Measurements from ENCODE around the gene MYO1H.
"Not testable (repeated sequence)": the region's sequence is repeated elsewhere in the genome, so short reads cannot be mapped to it uniquely, and the experiment has no call there.

Gene MYO1H

GRCh38 chr12:109418848-109419480, 71.3 kb downstream of the MYO1H start:
- no peak for DNase-seq (ENCODE audit: low spot score)

GRCh38 chr12:109421355-109422087, 73.8 kb downstream of the MYO1H start:
- no peak for DNase-seq (ENCODE audit: low spot score)

- DNase-seq (ENCODE audit: low spot score) = no peak
Observed at GRCh38 chr12:109422251-109422650, 74.6 kb downstream of the MYO1H start.

- no peak for DNase-seq (ENCODE audit: low spot score)
Observed at GRCh38 chr12:109423392-109423791, 75.7 kb downstream of the MYO1H start.

- peak; percentile 70 for DNase-seq (ENCODE audit: low spot score)
Observed at GRCh38 chr12:109428037-109428629, 80.4 kb downstream of the MYO1H start.

GRCh38 chr12:109428804-109429203, 81.1 kb downstream of the MYO1H start:
- DNase-seq (ENCODE audit: low spot score) = not testable (repeated sequence)

- no peak for DNase-seq (ENCODE audit: low spot score)
Observed at GRCh38 chr12:109430244-109430643, 82.5 kb downstream of the MYO1H start.

GRCh38 chr12:109432431-109432830, 84.7 kb downstream of the MYO1H start:
- DNase-seq (ENCODE audit: low spot score) = no peak

- DNase-seq (ENCODE audit: low spot score) = peak; percentile 76
Observed at GRCh38 chr12:109432842-109433304, 85.2 kb downstream of the MYO1H start.

GRCh38 chr12:109433618-109434017, 85.9 kb downstream of the MYO1H start:
- no peak for DNase-seq (ENCODE audit: low spot score)

- no peak for DNase-seq (ENCODE audit: low spot score)
Observed at GRCh38 chr12:109434582-109434981, 86.9 kb downstream of the MYO1H start.

GRCh38 chr12:109435428-109436187, 87.9 kb downstream of the MYO1H start:
- no peak for DNase-seq (ENCODE audit: low spot score)

- DNase-seq (ENCODE audit: low spot score) = no peak
Observed at GRCh38 chr12:109436188-109436560, 88.5 kb downstream of the MYO1H start.

GRCh38 chr12:109439181-109439580, 91.5 kb downstream of the MYO1H start:
- DNase-seq (ENCODE audit: low spot score) = no peak

GRCh38 chr12:109439951-109440350, 92.3 kb downstream of the MYO1H start:
- DNase-seq (ENCODE audit: low spot score) = not testable (repeated sequence)

- no peak for DNase-seq (ENCODE audit: low spot score)
Observed at GRCh38 chr12:109440851-109441490, 93.3 kb downstream of the MYO1H start.

- DNase-seq (ENCODE audit: low spot score) = no peak
Observed at GRCh38 chr12:109443794-109444193, 96.1 kb downstream of the MYO1H start.

- no peak for DNase-seq (ENCODE audit: low spot score)
Observed at GRCh38 chr12:109444259-109444658, 96.6 kb downstream of the MYO1H start.

- no peak for DNase-seq (ENCODE audit: low spot score)
Observed at GRCh38 chr12:109445191-109445609, 97.5 kb downstream of the MYO1H start.

- DNase-seq (ENCODE audit: low spot score) = no peak
Observed at GRCh38 chr12:109446869-109447268, 99.2 kb downstream of the MYO1H start.

GRCh38 chr12:109447482-109447881, 99.8 kb downstream of the MYO1H start:
- DNase-seq (ENCODE audit: low spot score) = no peak

- no peak for DNase-seq (ENCODE audit: low spot score)
Observed at GRCh38 chr12:109448272-109448671, 100.6 kb downstream of the MYO1H start.

Data from CD4-positive, alpha-beta T cell treated with Interleukin-15 for 4 hours (primary cell).